Eye (tissue), 1 donor: ENCODE results near the gene SMAD5.

Experiments used
- DNase-seq: peaks from one replicate; pipeline ENCODE4 v3.0.0-alpha.2; 2015

The SMAD5 gene

GRCh38 chr5:136132557-136133221, at the start of gene SMAD5:
TSS of gene SMAD5 (plus strand) at chr5:136132845. CDS start at chr5:136153761, 20,916 bp downstream.
- DNase-seq: peak; percentile 98

GRCh38 chr5:136084698-136085097, 47.9 kb upstream of the SMAD5 start:
- DNase-seq: no peak

- peak; percentile 33 for DNase-seq
Measured at GRCh38 chr5:136086783-136087566, 45.7 kb upstream of the SMAD5 start.

GRCh38 chr5:136087961-136088871, 44.4 kb upstream of the SMAD5 start:
- DNase-seq: no peak

- DNase-seq: no peak
Measured at GRCh38 chr5:136089791-136090190, 42.9 kb upstream of the SMAD5 start.

- DNase-seq: no peak
Measured at GRCh38 chr5:136090319-136090718, 42.3 kb upstream of the SMAD5 start.

- DNase-seq: no peak
Measured at GRCh38 chr5:136094189-136094912, 38.3 kb upstream of the SMAD5 start.

- DNase-seq: no peak
Measured at GRCh38 chr5:136094913-136095641, 37.6 kb upstream of the SMAD5 start.

- no peak for DNase-seq
Measured at GRCh38 chr5:136098176-136098575, 34.5 kb upstream of the SMAD5 start.

- DNase-seq: no peak
Measured at GRCh38 chr5:136099870-136100269, 32.8 kb upstream of the SMAD5 start.

GRCh38 chr5:136101884-136102283, 30.8 kb upstream of the SMAD5 start:
- DNase-seq: no peak

- no peak for DNase-seq
Measured at GRCh38 chr5:136103118-136103517, 29.5 kb upstream of the SMAD5 start.

GRCh38 chr5:136104306-136104965, 28.2 kb upstream of the SMAD5 start:
- peak; percentile 45 for DNase-seq

- no peak for DNase-seq
Measured at GRCh38 chr5:136106351-136107031, 26.2 kb upstream of the SMAD5 start.

- DNase-seq: no peak
Measured at GRCh38 chr5:136108180-136108611, 24.4 kb upstream of the SMAD5 start.

GRCh38 chr5:136108766-136109165, 23.9 kb upstream of the SMAD5 start:
- DNase-seq: no peak

- no peak for DNase-seq
Measured at GRCh38 chr5:136109453-136110135, 23.1 kb upstream of the SMAD5 start.

GRCh38 chr5:136113606-136114005, 19.0 kb upstream of the SMAD5 start:
- DNase-seq: no peak

GRCh38 chr5:136114414-136115125, 18.1 kb upstream of the SMAD5 start:
- no peak for DNase-seq
